OCI-LY3 (cell line): ENCODE results near the gene SLC6A6.

Experiments used
- H2AFZ ChIP-seq: fragments of 200-600, 300-600 bp; shearing (Covaris generic); 2 replicates; pipeline ENCODE4 v1.6.0; 2014; ENCODE audit warnings: antibody characterized with exemption, low read depth, low read length
- H3K27ac ChIP-seq: fragments of 200-600, 300-600 bp; sonication (generic); 2 replicates; pipeline ENCODE4 v1.5.1; 2014; ENCODE audit warnings: mild to moderate bottlenecking, low read length, moderate library complexity, mixed read lengths
- H3K27me3 ChIP-seq: fragments of 200-600, 300-600 bp; sonication (generic); 2 replicates; pipeline ENCODE4 v1.6.1; 2014; ENCODE audit warnings: low read depth, low read length, mixed read lengths
- H3K36me3 ChIP-seq: fragments of 200-600, 300-600 bp; sonication (generic); replicated peaks from 2 replicates; pipeline ENCODE3; 2014; ENCODE audit warnings: low read depth, low read length, mixed read lengths
- H3K4me1 ChIP-seq: fragments of 300-600, 200-600 bp; sonication (generic); 2 replicates; pipeline ENCODE4 v1.6.1; 2014; ENCODE audit warnings: low read length, mixed read lengths
- H3K4me2 ChIP-seq: fragments of 200-600, 300-600 bp; sonication (generic); 2 replicates; pipeline ENCODE4 v1.6.1; 2014; ENCODE audit warnings: low read length, mixed read lengths
- H3K4me3 ChIP-seq: fragments of 300-600, 200-600 bp; sonication (generic); 2 replicates; pipeline ENCODE4 v1.5.1; 2014; ENCODE audit warnings: antibody characterized with exemption, mild to moderate bottlenecking, low read length, moderate library complexity
- H3K79me2 ChIP-seq: fragments of 300-600, 200-600 bp; shearing (Covaris generic); 2 replicates; pipeline ENCODE4 v1.6.1; 2014; ENCODE audit warnings: mild to moderate bottlenecking, low read length, mixed read lengths
- H3K9ac ChIP-seq: fragments of 300-600, 200-600 bp; shearing (Covaris generic); 2 replicates; pipeline ENCODE4 v1.6.0; 2014; ENCODE audit warnings: mild to moderate bottlenecking, low read length, moderate library complexity
- H3K9me3 ChIP-seq: fragments of 200-600, 300-600 bp; shearing (Covaris generic); 2 replicates; pipeline ENCODE4 v1.6.1; 2014; ENCODE audit warnings: low read length, mixed read lengths; ENCODE audit not compliant: insufficient read depth
- H4K20me1 ChIP-seq: fragments of 200-600, 300-600 bp; sonication (generic); 2 replicates; pipeline ENCODE4 v1.6.1; 2016; ENCODE audit warnings: low read length, mixed read lengths; ENCODE audit not compliant: insufficient read depth
- EZH2phosphoT487 ChIP-seq: fragments of 200-600 bp; shearing (Covaris generic); IDR thresholded peaks from 2 replicates; pipeline ENCODE4 v1.6.1; 2018; ENCODE audit warnings: antibody characterized with exemption, mixed run types, low read depth
- TF ChIP-seq, protein P1 (sequence below): fragments of 200-600, 300-600 bp; sonication (generic); IDR thresholded peaks from 2 replicates; pipeline ENCODE4 v1.5.1; 2014; ENCODE audit warnings: antibody characterized with exemption, low read length, low read depth

Gene SLC6A6

DNA sequence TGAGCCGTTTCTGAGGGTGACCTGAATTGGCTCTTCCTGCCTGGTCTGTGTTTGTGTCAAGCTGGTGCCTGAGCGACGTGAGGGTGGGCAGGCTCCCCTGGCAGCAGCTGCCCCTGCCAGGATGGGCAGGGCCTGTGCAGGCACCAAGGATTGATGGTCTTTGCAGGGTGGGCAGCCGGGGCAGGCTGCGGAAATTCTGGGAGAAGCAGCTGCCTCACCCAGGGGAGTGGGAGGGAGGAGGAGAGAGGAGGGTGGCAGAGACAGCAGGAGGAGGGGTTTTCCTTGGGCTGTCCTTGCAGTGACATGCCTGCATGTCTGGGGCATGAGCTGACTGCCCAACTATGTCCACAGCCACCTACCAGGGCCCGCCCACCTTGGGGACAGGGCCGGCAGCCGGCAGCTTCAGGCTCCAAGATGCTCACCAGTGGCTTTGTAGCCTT is 27.9 kb upstream of the SLC6A6 start:
- peaks cover 8% of the 10 kb centered on the region for H3K4me1 ChIP-seq

DNA sequence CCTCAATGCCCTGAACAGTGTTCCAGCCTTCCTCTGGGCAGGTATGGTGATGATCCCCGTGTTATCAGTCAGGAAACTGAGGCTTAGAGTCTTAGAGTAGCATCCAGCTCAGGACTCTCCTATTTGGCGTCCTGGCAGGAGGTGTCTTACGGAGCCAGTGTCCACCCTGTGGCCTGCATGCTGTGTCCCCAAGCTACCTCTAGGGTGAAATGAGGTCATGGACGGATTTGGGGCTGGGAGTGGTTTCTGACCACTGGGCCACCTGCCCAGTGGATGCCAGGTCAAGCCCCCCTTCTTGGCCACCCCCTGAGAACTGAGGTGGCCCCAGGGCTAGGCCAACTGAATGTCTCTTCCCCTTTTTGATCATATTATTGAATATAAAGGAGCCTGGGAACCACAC is 27.2 kb upstream of the SLC6A6 start:
- H3K9ac ChIP-seq = no peak overlapping the region
- H2AFZ ChIP-seq = no peak overlapping the region
- no peak overlapping the region for H3K4me3 ChIP-seq
- no peaks in the 10 kb centered on the region for H3K79me2 ChIP-seq
- peaks cover 28% of the 10 kb centered on the region for H3K27me3 ChIP-seq
- no peaks in the 10 kb centered on the region for H3K9me3 ChIP-seq
- no peaks in the 10 kb centered on the region for H3K36me3 ChIP-seq
- H3K4me1 ChIP-seq = peaks cover 8% of the 10 kb centered on the region
- no peaks in the 10 kb centered on the region for H4K20me1 ChIP-seq
- no peak for TF ChIP-seq EZH2phosphoT487
- TF ChIP-seq, protein P1, sequence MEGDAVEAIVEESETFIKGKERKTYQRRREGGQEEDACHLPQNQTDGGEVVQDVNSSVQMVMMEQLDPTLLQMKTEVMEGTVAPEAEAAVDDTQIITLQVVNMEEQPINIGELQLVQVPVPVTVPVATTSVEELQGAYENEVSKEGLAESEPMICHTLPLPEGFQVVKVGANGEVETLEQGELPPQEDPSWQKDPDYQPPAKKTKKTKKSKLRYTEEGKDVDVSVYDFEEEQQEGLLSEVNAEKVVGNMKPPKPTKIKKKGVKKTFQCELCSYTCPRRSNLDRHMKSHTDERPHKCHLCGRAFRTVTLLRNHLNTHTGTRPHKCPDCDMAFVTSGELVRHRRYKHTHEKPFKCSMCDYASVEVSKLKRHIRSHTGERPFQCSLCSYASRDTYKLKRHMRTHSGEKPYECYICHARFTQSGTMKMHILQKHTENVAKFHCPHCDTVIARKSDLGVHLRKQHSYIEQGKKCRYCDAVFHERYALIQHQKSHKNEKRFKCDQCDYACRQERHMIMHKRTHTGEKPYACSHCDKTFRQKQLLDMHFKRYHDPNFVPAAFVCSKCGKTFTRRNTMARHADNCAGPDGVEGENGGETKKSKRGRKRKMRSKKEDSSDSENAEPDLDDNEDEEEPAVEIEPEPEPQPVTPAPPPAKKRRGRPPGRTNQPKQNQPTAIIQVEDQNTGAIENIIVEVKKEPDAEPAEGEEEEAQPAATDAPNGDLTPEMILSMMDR = no peak
- H3K27ac ChIP-seq = no peak overlapping the region
- no peak overlapping the region for H3K4me2 ChIP-seq

More for the DNA sequence above, 27.9 kb upstream of the SLC6A6 start:
- Histone ChIP-seq H3K27me3 (peaks cover 28% of the 10 kb centered on the region), H3K9ac (no peak overlapping the region), H3K27ac (no peak overlapping the region), H3K79me2 (no peaks in the 10 kb centered on the region), H3K4me2 (no peak overlapping the region), H3K9me3 (no peaks in the 10 kb centered on the region), H4K20me1 (no peaks in the 10 kb centered on the region), H2AFZ (no peak overlapping the region), H3K4me3 (no peak overlapping the region), H3K36me3 (no peaks in the 10 kb centered on the region)
- TF ChIP-seq, protein P1 = no peak
- TF ChIP-seq EZH2phosphoT487 = no peak

DNA sequence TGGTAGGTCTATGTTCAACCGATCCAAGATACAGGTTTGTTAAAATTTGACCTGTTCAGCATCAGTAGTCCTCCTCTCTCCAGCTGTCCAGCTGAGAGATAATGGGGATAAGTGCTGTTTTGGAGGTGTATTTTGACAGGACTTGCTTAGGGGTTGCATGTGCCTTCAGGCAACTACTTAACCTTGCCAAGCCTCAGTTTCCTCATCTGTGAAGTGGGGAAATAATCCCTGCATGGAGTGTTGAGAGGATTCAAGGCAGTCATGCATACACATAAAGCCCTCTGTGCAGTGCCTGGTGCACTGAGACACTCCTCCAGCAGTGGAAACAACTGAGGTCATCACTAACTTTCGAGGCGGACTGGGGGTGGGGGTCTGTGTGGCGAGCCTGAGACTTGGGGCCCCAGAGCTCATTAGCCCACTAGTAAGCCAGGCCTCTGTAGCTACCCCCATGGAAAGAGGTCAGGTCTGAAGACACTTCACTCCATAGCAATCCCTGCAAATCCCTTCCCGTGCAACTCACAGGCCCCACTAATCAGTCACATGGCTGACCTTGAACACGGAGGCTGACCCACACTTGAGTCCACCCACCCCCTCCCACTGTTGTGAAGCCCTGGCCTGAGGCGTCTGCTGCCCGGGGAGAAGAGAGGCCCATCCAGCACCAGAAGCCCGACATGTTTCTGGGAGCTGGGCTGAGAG is 25.9 kb upstream of the SLC6A6 start:
- Histone ChIP-seq H3K4me1 (peaks cover 8% of the 10 kb centered on the region), H3K79me2 (no peaks in the 10 kb centered on the region), H3K9ac (no peak overlapping the region), H3K36me3 (no peaks in the 10 kb centered on the region), H3K27me3 (peaks cover 28% of the 10 kb centered on the region), H2AFZ (no peak overlapping the region), H3K4me2 (no peak overlapping the region), H3K4me3 (no peak overlapping the region), H3K9me3 (no peaks in the 10 kb centered on the region), H4K20me1 (no peaks in the 10 kb centered on the region), H3K27ac (no peak overlapping the region)
- TF ChIP-seq, protein P1 = no peak
- no peak for TF ChIP-seq EZH2phosphoT487

DNA sequence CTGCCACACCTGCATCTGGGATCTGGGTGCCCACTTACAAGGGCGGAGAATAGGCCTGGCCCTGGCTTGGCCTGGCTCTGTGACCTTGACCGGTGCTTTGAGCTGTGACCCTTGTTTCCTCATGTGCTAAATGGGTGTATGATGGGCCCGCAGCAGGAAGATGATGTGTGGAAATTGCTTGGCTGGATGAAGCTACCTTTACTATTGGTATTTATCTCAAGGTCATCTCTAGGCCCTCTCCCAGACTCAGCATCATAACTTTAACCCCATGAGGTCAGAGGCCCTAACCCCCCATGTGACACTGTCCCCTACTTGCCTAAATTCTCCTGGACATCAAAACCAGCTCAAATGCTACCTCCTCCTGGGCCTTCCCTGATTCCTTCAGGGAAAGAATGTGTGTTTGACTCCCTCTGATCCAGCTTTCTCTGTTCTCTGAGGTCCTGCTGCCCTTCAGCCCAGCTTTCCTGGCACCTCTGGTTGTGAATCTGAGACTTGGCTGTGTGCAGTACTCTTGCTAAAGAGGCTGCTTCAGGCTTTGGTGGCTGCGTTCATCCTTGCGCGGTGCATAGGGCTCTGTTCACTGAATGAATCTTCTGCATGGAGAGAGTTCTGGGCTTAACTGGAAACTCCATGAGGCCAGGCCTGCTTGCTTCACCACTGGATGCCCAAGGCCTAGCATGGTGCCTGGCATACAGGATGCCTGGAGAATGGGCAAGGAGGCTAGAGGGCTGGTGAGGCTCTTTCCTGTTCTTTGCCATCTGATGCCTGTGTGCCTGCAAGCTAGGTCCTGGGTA is 25.2 kb upstream of the SLC6A6 start:
- peaks cover 8% of the 10 kb centered on the region for H3K4me1 ChIP-seq
- no peak overlapping the region for H2AFZ ChIP-seq
- TF ChIP-seq, protein P1 = no peak
- TF ChIP-seq EZH2phosphoT487 = no peak
- H3K4me2 ChIP-seq = no peak overlapping the region
- H3K27ac ChIP-seq = no peak overlapping the region
- H3K9me3 ChIP-seq = no peaks in the 10 kb centered on the region
- H3K79me2 ChIP-seq = no peaks in the 10 kb centered on the region
- no peak overlapping the region for H3K9ac ChIP-seq
- no peaks in the 10 kb centered on the region for H3K36me3 ChIP-seq
- peaks cover 22% of the 10 kb centered on the region for H3K27me3 ChIP-seq
- no peak overlapping the region for H3K4me3 ChIP-seq
- no peaks in the 10 kb centered on the region for H4K20me1 ChIP-seq
